ENCODE data around the gene CEL. TPM values are rescaled to one million over a fixed set of nuclear protein-coding genes. Genes with fewer than 3 reads are reported as not detected.
A peak's percentile ranks its signal among the peaks of the same experiment; 100 is the strongest.

Gene CEL
- total RNA-seq, 2 donors from 2014 or later, result 1.7 to 3.3 TPM

DNA sequence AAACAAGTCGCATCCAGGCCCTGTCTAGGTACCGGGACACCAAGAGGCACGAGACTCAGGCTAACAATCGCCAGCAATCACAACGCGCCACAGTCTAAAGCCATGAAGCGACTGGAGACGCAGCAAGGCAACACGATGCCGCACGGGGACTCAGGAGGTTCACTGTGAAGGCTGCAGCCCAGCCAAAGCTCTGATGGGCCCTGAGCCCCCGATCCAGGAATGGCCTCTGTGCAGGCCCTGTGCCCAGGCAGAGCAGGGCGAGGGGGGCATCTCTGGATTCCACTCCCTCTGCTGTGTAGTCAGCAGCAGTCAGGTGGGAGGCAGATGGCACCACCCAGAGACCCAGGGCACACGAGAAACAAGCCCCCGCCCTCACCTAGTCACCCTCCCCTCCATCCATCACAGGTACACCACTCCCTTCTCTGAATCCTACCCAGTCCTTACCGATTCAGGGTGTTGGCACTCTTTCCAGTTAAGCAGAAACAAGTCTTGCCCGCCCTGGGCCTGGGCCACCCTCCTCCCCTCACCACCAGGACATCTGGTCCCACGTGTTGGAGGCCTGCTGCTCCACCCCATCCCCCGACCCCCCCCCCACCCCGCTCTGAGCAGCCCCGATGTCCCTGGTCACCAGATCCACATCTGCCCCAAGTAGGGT is 58.2 kb downstream of the CEL start:
- Mint-ChIP-seq H3K27ac (no peak overlapping the region), H3K27me3 (ENCODE audit: insufficient read depth) (peaks cover 35% of the 10 kb centered on the region), H3K9me3 (no peaks in the 10 kb centered on the region), H3K36me3 (ENCODE audit: low read depth) (peaks cover 3% of the 10 kb centered on the region), H3K4me1 (peaks cover 10% of the 10 kb centered on the region), H3K4me3 (peak overlapping the region; percentile 64)
- TF ChIP-seq, protein P1, sequence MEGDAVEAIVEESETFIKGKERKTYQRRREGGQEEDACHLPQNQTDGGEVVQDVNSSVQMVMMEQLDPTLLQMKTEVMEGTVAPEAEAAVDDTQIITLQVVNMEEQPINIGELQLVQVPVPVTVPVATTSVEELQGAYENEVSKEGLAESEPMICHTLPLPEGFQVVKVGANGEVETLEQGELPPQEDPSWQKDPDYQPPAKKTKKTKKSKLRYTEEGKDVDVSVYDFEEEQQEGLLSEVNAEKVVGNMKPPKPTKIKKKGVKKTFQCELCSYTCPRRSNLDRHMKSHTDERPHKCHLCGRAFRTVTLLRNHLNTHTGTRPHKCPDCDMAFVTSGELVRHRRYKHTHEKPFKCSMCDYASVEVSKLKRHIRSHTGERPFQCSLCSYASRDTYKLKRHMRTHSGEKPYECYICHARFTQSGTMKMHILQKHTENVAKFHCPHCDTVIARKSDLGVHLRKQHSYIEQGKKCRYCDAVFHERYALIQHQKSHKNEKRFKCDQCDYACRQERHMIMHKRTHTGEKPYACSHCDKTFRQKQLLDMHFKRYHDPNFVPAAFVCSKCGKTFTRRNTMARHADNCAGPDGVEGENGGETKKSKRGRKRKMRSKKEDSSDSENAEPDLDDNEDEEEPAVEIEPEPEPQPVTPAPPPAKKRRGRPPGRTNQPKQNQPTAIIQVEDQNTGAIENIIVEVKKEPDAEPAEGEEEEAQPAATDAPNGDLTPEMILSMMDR (conservative IDR thresholded peaks at IDR 0.05), result no peak
- Histone ChIP-seq H3K4me1 (ENCODE audit: control insufficient read depth, insufficient read depth, low read length) (peaks cover 9% of the 10 kb centered on the region), H3K9ac (ENCODE audit: extremely low read depth, low read length, poor library complexity, severe bottlenecking) (no peak overlapping the region), H3K4me3 (ENCODE audit: low read length) (peak overlapping the region; percentile 79), H3K27me3 (ENCODE audit: control insufficient read depth, insufficient read depth, low read length, poor library complexity, severe bottlenecking) (no peaks in the 10 kb centered on the region), H3K27ac (ENCODE audit: low read depth, low read length) (peak overlapping the region; percentile 89), H3K9me3 (ENCODE audit: control insufficient read depth, low read length) (no peaks in the 10 kb centered on the region), H3K36me3 (ENCODE audit: control insufficient read depth, insufficient read depth, low read length) (no peaks in the 10 kb centered on the region)
- no peak for DNase-seq
- WGBS, 2 experiments (ENCODE audit: insufficient coverage in 1 of 2, insufficient read length in 1 of 2), result 75 to 77% methylated on average over 11 to 19 of the region's 21 CpGs

DNA sequence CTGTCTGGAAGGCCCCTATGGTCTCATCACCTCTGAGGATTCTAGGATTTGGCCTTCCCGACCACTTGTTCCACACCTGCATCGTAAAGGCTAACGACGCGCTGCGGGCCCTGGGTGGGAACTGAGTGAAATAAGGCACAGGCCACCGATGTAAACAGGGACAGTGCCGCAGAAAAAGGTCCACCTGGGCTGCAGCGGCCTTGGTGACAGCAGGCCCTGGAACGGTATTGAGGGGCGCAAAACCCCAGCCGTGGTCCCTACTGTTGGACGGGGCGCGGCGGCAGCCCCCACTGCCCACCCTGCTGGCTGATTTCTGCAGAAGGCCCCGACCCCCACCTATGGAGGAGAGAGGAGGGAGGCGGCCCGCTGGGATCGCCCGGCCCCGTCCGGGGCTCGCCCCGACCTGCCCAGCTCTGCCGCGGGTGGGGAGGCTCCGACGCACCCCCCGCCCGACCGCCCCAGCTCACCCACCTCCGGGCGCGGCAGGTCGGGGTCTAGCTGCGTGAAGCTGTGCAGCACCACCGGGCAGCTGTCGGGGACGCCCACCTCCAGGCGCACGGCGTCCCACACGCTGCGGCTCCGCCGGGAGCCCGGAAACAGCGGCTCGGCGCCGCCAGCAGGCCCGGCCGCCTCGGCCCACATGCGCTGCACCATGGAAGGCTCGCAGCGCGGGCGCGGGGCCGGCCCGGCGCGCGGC is 58.9 kb downstream of the CEL start:
- peaks cover 9% of the 10 kb centered on the region for H3K4me1 ChIP-seq (ENCODE audit: control insufficient read depth, insufficient read depth, low read length)
- H3K9me3 Mint-ChIP-seq, result no peaks in the 10 kb centered on the region
- H3K27ac Mint-ChIP-seq, result no peak overlapping the region
- H3K27me3 Mint-ChIP-seq (ENCODE audit: insufficient read depth), result peaks cover 37% of the 10 kb centered on the region
- peaks cover 5% of the 10 kb centered on the region for H3K36me3 Mint-ChIP-seq (ENCODE audit: low read depth)
- H3K4me3 ChIP-seq (ENCODE audit: low read length), result peak overlapping the region; percentile 79
- peak overlapping the region; percentile 49 for H3K27ac ChIP-seq (ENCODE audit: low read depth, low read length)
- H3K4me3 Mint-ChIP-seq, result peak overlapping the region; percentile 64
- peak; percentile 63 for DNase-seq
- no peaks in the 10 kb centered on the region for H3K9me3 ChIP-seq (ENCODE audit: control insufficient read depth, low read length)
- H3K9ac ChIP-seq (ENCODE audit: extremely low read depth, low read length, poor library complexity, severe bottlenecking), result peak overlapping the region; percentile 35
- TF ChIP-seq, protein P1 (conservative IDR thresholded peaks at IDR 0.05), result no peak
- no peaks in the 10 kb centered on the region for H3K36me3 ChIP-seq (ENCODE audit: control insufficient read depth, insufficient read depth, low read length)
- peaks cover 10% of the 10 kb centered on the region for H3K4me1 Mint-ChIP-seq
- WGBS, 2 experiments (ENCODE audit: insufficient coverage in 1 of 2, insufficient read length in 1 of 2), result 4 to 7% methylated on average over 23 to 66 of the region's 66 CpGs
- no peaks in the 10 kb centered on the region for H3K27me3 ChIP-seq (ENCODE audit: control insufficient read depth, insufficient read depth, low read length, poor library complexity, severe bottlenecking)

Small RNA genes within 50 kb of the gene (microRNA-seq; reads per million reads assigned to microRNA genes)
- 0.44 reads per million for gene MIR6877 (ENCODE audit: borderline microRNAs expressed)

Other genes with a start within 250 kb of the CEL start
- 1 to 10 TPM; 1.3 to 2.6 TPM for gene AK8, start 183.7 kb upstream of the CEL start, total RNA-seq
- gene SPACA9, start 183.1 kb upstream of the CEL start, total RNA-seq, result 1 to 10 TPM; 3.1 to 3.4 TPM
- gene TSC1, start 117.4 kb upstream of the CEL start, total RNA-seq, result 10 to 100 TPM; 67.8 to 72.9 TPM
- under 1 TPM in 1 of 2 donors, not detected in 1; 0.44 TPM for gene GFI1B, start 83.3 kb upstream of the CEL start, total RNA-seq
- 10 to 100 TPM; 89.7 to 94.6 TPM for gene GTF3C5, start 31.0 kb upstream of the CEL start, total RNA-seq
- 10 to 100 TPM; 28.0 to 30.7 TPM for gene RALGDS, start 59.3 kb downstream of the CEL start, total RNA-seq
- gene GBGT1, start 101.9 kb downstream of the CEL start, total RNA-seq, result 10 to 100 TPM; 28.2 to 29.1 TPM
- gene OBP2B, start 147.3 kb downstream of the CEL start, total RNA-seq, result not detected
- 1 to 10 TPM in 1 of 2 donors, under 1 TPM in 1; 0.35 to 1.2 TPM for gene ABO, start 213.2 kb downstream of the CEL start, total RNA-seq